Adrenal gland (tissue), 5 donors: ENCODE data around the gene FAM98C.

Experiments used
- CTCF ChIP-seq, 6 experiments: fragments of 450-650 bp in 4 of 6; fragments of 200-600 bp in 2 of 6; sonication (generic) in 1 of 6; IDR thresholded peaks; 1 replicate in 5 of 6; 2 replicates in 1 of 6; pipeline versions ENCODE4 v1.5.1 to v1.8.0; 2016 to 2021; ENCODE audit warnings: antibody characterized with exemption in 6 of 6, mild to moderate bottlenecking in 2 of 6, moderate library complexity in 1 of 6
- POLR2A ChIP-seq, 2 donors: fragments of 450-650 bp; IDR thresholded peaks; one replicate each; pipeline ENCODE4 v1.6.1; 2017; ENCODE audit warnings: antibody characterized with exemption in 2 of 2, mild to moderate bottlenecking in 2 of 2, moderate library complexity in 1 of 2
- donor health status: DM: no; HTN: no; CAD: no.

GRCh38 chr19:38433268-38433733 is 30.4 kb downstream of the FAM98C start, which contains the start of gene RYR1:
- TF ChIP-seq CTCF (IDR thresholded peaks at IDR 0.05): no peak
- TF ChIP-seq POLR2A (IDR thresholded peaks at IDR 0.05): no peak
